ENCODE results near the gene UNC13C.

GRCh38 chr15:54304321-54304720 is 326.1 kb downstream of the UNC13C start:
- TF ChIP-seq CTCF (IDR thresholded peaks at IDR 0.05 in 2 of 3, conservative IDR thresholded peaks at IDR 0.05 in 1 of 3; ENCODE audit: borderline replicate concordance in 1 of 3, insufficient read depth in 1 of 3, low read depth in 2 of 3, low read length in 2 of 3), result no peak
- no peak for TF ChIP-seq EZH2 (IDR thresholded peaks at IDR 0.05)
- no peak for TF ChIP-seq POLR2AphosphoS5 (IDR thresholded peaks at IDR 0.05; ENCODE audit: low read depth, low read length)
- TF ChIP-seq CEBPB (IDR thresholded peaks at IDR 0.05; ENCODE audit: low read depth), result no peak
- no peak for TF ChIP-seq ZNF274 (IDR thresholded peaks at IDR 0.05; ENCODE audit: low read depth, low read length)
- TF ChIP-seq POLR2A (IDR thresholded peaks at IDR 0.05; ENCODE audit: borderline replicate concordance, extremely low read depth, insufficient read depth, insufficient read length), result no peak

Data from HCT116 (cell line).